Hypothalamus (tissue), 51 donors: ENCODE results near the gene FOXF1.

Experiments used
- DNase-seq, 51 donors: peaks; one replicate each; lab custom pipeline; 2025; lab: John Stamatoyannopoulos, UW

Gene FOXF1

GRCh38 chr16:86503830-86504229 lies 6.5 kb upstream of the FOXF1 start:
- no peak for DNase-seq

DNA sequence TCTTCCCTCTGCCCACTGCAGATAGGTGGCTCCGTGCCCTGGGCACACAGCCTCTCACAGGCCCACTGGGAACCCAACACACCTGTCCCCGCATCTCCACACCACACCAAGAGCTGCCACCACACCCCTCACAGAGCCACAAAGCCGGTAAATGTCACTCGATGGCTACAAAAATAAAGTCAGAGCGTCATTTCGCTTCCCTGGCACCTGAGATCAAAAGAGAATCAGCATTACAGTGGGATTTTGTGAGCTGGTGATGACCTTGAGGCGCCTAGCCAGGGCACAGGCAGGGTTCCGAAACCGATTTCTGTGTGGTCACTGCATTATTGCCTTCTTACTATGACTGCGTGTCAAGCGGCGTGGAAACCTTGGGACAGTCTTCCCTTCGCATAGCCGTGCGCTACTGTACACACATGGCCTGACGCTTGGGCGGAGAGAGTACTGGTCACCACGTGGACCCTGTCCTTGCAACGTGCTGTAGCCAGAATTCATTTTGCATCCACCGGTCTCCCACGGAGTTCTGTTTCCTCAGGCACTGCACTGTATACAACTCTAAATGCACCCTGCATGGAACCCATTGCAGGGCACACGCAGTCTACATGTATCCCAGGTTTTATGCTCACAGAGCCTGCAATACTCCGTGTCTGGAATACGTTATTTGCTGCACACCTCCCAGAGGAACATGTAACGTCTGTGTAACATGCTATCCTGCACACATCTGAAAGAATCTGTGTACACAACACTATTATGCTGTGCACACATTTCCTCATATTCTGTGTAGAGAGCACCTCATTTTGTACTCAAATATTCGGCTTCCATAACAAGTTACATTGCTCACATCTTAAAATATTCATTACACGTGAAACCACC lies 5.8 kb upstream of the FOXF1 start:
- DNase-seq = no peak

GRCh38 chr16:86505185-86505898 lies 5.0 kb upstream of the FOXF1 start:
- DNase-seq = no peak

DNA sequence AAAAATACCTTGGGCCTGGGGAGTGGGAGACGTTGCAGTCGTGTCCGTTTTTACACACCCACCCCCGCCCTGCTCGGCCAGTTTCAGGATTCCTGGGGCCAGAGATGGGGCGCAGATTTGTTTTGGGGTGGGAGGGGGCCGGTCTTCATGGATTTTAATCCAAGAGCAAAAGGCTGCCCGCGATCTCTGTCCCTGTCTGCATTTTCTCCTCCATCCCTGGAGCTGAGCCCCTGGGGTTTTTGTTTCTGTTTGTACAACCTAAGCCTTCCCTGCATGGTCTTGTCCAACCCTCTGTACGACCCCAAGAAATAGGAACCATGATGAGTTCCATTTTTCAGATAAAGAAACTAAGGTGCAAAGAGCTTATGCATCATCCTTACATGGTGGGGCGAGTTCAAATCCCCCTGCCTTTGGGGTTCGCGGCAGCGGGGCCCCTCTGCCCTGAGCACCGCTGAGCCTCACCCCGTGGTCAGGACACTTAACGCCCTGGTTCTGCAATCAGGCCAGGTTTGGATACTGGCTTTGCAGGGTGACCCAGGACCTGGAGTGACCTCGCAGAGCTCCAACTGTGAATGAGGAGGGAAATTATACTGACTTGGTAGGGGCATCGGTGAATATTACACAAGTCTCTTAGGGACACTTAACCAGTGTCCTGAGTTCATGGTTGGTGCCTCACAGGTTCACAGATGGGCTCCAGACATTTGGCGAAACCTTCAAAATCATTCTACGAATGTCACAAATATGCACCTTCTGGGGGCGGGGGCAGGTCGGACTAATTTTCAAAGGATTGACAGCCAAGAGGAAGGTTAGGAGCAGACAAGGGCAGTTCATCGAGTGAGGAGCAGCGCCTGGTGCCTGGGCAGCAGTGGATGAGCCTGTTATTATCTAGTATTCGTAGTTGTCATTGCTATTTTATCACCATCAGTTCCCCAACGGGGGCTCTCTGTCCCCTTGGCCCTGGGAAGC lies 4.1 kb upstream of the FOXF1 start:
- no peak for DNase-seq

DNA sequence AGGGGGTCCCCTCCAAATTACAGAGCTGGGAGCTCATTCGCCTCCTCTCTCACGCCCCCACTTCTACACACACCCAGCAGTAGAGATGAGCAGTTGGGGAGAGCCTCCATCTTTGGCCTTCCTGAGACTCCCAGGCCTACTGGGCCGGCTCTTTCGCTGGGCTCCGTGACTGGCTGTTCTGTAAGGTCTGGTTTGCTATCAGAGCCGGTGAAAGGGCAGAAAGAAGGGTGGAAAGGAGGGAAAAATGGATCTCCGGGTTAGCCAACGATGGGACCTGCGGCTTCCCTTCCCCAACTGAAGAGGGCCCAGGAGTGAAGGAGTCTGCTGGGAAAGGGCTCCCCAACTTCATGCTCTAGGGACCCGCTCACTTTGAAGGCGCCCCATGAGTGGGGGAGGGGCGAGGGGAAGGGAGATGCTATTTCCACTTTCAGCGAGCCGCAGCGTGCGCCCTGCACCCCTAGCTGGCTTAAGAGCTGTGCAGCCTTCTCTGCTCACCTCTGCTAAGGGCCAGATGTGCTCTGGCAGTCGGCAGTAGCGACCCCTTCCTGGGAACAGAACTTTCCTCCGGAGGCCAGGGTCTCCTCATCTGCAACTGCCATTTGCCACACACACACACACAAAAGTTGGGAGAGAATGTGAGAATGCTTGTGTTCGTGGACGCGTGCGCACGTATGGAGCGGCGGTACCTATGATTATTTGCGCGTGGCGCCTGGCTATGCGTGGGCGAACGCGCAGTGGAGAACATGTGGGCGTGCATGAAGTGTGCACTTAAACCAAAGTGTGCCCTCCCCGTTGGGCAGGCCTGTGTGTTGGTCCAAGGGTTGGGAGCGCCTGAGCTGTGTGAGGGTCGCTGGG lies 2.9 kb upstream of the FOXF1 start:
- no peak for DNase-seq

DNA sequence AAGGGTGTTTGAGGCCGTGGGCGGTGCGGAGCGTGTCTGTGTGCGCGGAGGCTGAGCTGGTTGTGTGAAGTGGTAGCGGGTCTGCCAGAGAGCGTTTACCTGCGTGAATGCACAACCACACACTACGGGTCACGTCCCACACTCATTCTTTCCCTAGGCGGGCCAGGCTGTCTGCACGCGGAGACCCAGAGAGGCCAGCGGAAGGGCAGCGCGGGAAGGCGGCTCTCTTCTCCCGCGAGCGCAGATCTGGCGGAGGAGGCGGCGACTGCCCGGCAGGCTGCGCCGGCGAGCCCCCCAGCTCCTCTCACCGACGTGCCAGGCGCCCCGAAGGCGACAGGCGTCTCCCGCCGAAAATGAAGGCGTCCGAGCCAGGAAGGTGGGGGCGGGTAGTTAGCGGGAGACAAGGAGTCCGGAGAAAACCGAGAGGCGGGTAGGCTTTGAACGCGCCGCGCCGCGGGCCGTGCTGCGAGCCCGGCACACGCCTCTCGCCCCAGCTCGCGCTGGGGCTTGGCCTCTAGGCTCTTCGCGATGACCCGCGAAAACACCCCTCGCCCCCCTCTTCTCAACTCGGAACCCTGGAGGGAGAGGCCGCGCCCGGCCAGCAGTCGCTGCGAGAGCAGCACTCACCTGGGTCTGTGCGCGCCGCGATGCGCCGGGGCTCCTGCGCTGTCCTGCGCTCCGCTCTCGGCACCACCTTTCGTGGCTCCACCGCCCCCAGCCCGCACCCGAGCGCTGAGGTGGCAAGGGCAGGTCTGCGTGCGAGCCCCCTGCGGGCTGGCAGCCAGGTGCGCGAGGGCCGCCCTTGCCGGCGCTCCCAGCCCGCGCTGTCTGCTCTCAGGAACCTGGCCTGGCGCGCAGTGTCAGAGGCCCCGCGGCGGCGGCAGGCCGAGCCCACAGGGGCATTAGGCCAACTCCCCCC lies 2.0 kb upstream of the FOXF1 start:
- DNase-seq = no peak

DNA sequence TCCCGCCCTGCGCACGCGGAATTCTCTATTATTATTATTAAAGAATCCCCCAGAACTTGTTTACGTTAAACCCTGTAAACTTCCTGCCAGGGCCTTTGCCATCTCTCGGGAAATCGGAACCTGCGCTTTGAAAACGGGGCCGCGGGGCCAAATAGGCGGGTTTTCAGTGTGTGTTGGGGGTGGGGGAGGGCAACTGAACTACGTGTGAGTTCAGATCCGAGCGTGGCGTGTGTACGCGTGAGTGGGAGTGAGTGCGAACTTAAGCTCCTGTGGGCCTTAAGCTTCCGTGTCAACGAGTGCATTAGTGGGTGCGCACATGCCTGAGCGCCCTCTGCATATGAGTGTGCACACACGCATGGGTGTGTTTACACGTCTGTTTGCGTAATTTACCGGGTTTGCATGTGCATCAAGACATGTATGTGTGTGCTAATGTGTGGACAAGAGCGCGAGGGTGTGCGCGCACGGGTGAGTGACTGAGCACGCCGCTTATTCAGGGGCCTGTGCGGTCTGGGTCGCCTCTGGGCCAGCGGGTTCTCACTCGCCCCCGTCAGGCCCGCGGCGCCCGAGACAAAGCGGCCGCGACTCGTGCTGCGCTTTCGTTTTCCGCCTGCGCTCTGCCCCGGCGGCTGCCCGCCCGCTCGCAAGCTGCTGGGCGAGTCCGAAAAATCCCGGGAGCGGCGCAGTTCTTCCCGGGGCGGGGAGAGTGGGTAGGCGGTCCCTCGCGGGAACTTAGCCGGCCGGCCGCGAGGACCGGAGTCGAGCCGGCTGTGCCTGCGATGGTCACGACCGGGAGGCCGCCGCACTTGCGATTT lies 1.2 kb upstream of the FOXF1 start:
- no peak for DNase-seq

DNA sequence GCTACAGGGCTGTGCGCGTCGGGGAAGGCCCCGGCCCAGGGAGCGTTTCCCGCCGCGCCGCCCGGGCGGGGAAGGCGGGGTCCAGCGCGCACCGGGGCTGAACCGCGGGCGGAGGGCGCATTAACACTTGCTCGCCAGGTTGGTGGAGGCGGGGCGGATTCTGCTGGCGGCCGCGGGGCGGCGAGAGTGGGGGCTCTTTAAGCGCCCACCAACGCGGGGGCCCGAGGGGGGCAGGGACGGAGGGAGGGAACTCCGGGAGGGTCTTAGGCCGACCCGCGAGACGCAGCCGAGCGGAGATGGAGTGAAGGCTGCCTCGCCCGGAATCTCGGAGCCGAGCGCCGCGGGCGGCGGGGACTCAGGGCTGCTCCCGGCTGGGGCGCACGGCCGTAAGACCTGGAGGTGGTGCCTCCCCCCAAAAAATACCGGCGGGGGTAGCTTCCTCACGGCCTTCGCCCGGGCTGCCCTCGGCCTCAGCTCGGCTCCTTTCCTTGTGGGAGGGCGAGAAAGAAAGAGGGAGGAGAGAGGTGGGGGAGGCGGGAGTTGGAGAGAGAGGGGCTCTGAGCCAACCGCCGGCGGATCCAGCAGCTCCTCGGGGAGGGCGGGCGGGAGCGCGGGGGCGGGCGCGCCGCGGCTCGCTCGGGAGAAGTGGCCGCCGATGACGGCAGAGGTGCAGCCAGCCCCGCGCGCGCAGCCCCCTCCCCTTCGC lies 415 bp upstream of the FOXF1 start:
- DNase-seq = no peak

- DNase-seq = no peak
Observed at GRCh38 chr16:86511317-86512161, 1.2 kb downstream of the FOXF1 start.

DNA sequence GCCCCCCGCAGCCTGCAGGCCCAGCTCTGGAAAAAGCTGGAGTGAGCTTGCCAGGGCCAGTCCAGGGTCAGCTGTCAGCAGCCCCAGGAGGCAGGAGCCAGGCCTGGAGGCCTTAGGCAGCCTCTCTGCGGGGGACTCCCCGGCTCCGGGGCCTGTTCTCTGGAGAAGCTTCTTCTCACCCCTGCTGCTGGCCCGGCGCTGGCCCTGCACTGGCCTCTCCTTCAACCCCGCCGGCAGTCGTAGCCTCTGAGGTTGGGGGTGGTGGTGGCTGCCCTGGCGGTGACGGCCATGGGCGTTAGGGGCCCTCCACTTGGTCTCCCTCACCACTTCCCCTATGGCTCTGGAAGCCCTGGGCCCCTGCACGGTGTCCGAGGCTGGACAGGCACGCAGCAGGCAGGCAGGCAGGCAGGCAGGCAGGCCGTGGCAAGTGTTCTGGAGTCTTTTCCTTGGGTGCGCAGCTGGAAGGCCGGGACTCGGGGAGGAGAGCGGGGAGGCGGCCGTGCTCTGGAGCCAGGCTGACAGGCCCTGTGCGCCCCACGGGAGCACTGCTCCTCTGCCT lies 2.1 kb downstream of the FOXF1 start:
- DNase-seq = no peak

- no peak for DNase-seq
Observed at GRCh38 chr16:86512860-86513470, 2.6 kb downstream of the FOXF1 start.

DNA sequence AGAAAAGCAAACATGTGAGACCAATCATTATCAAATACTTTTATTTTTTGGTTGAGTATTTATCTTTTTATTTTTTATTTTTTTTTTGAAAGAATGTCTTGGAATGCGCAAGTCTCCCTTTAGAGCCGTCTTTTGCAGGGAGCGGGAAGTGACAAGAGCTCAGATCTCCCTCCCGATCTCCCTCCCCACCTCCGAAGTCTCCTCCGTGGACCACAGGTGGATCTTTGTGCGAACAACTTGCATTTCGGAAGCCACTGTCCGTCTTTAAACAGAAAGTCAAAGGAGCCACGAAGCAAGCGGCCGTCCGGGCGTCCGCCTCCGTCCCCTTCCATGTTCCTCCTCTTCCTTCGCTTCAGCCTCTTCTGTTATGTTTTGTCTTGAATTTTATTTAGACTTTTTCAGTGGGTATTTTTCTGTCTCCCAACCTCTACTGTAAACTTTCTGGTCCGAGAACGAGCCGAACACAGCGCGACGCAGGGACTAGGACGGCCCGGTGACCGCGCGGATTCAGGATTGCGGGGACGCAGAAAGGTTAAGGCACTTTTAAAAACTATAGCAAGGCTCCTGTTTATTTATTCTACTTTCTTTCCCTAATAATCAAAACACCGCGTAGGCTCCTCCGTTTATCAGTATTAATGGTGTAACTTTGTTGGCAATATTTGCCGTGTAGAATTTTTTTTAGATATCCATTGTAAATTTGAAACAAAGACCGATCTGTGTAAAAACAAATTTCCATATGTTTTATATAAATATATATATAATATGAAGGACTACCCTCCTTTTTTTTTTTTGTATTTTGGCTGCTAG lies 3.3 kb downstream of the FOXF1 start:
- no peak for DNase-seq

DNA sequence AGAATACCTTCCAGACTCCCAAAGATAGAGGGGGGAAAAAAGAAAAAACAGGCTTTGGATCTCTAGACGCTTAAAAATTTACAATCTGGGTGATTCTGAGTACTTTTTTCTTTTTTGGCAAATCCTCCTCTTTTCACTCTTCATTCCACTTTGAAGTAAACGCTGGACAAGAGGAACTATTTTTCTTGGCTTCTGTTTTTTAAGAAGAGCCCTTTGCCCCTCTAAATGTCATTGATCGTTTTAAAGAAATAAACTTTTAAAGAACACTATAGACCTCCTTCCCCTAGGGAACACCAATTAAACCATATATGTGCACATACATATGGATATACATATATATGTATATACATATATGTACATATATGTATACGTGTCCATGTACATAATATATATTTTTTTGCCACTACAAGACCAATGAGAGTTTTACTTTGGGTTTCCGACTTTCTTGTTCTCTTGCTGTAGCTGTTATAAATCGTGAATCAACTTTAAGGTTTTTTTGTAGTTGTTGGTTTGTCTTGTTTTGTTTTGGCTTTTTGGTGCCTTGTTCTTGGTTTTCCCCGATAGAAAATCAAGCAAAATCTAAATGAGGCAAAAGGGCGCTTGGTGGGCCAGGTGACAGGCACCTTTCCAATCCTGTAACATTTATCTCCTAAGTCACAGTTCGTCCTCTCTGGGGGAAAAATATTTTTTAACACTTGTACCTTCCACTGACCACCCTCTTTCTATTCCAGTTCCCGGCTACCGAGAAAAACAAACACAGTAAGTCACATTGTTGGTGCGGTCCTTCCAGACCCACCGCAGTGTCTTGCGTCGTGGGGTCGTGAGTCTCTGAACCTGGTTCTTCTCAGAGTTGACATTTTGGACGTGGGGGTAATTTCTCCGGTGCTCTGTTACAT lies 4.4 kb downstream of the FOXF1 start:
- DNase-seq = no peak

DNA sequence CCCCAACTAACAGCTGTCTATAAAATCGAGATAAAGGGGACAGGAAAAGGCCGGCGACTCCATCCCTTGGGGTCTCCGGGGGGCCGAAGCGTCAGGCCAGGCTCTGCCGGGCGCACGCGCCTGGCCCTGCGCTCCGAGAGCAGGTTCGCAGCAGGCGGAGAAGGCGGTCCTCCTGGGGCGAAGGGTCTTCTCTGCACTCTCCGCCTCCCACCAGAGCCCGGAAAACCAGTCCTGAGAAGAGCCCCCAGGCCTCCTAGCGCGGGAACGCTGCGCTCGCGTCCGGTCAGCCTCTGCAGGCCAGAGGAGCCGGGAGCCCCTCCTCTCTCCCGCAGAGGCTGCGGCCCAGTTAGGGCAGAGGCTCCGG lies 5.1 kb downstream of the FOXF1 start:
- DNase-seq = no peak
